GM23338 (cell line): ENCODE results near the gene DDX31. TPM values are rescaled to one million over a fixed set of nuclear protein-coding genes. Genes with fewer than 3 reads are reported as not detected.

Experiments used
- CREB1 ChIP-seq: fragments of 250-450 bp; sonication (Bioruptor Pico); IDR thresholded peaks from 2 replicates; pipeline ENCODE4 v1.5.0; 2020; ENCODE audit warnings: low read depth, mild to moderate bottlenecking, moderate library complexity
- JUNB ChIP-seq: IDR thresholded peaks from one replicate; pipeline ENCODE4 v1.6.1; 2016; ENCODE audit warnings: antibody characterized with exemption; ENCODE audit not compliant: unreplicated experiment
- NANOG ChIP-seq: IDR thresholded peaks from 2 replicates; pipeline ENCODE4 v1.6.1; 2016; ENCODE audit warnings: antibody characterized with exemption, borderline replicate concordance
- POLR2AphosphoS5 ChIP-seq: IDR thresholded peaks from 2 replicates; pipeline ENCODE4 v1.6.1; 2016; ENCODE audit warnings: antibody characterized with exemption, low read depth
- ZNF114 ChIP-seq: fragments of 250-450 bp; sonication (Bioruptor Pico); IDR thresholded peaks from 2 replicates; pipeline ENCODE4 v1.5.0; 2020; ENCODE audit warnings: mild to moderate bottlenecking, moderate library complexity
- polyA plus RNA-seq: library from polyadenylated mRNA; unstranded; fragments of >200 nt; fragmentation: Nextera tagmentation; extraction: Ambion mirVana; gene quantifications from 2 replicates; pipeline ENCODE4 v1.2.1, GENCODE V29; 2016
- total RNA-seq: library from RNA; depleted of rRNA; stranded (reverse); fragments of >200 nt; shearing (Covaris generic); gene quantifications from 2 replicates; pipeline ENCODE4 v1.2.3, GENCODE V29; 2014
- TF ChIP-seq, protein P1 (sequence below): fragments of 250-450 bp; sonication (Bioruptor Pico); IDR thresholded peaks from 2 replicates; pipeline ENCODE4 v1.5.0; 2020; ENCODE audit warnings: mild to moderate bottlenecking, moderate library complexity
- TF ChIP-seq, protein P2 (sequence below): IDR thresholded peaks from one replicate; pipeline ENCODE4 v1.6.1; 2018; ENCODE audit warnings: antibody characterized with exemption; ENCODE audit not compliant: unreplicated experiment
- TF ChIP-seq, protein P3 (sequence below), 2 experiments: fragments of 200-600 bp in 1 of 2; sonication (generic) in 1 of 2; conservative IDR thresholded peaks; 2 replicates each; pipeline versions ENCODE4 v1.5.1 to v1.6.1; 2016 to 2017; ENCODE audit warnings: antibody characterized with exemption in 2 of 2, low read depth in 2 of 2, mild to moderate bottlenecking in 2 of 2, moderate library complexity in 1 of 2

DDX31 gene
- total and polyA plus RNA-seq, 2 experiments from 2014 or later, result 14.8 to 23.5 TPM

DNA sequence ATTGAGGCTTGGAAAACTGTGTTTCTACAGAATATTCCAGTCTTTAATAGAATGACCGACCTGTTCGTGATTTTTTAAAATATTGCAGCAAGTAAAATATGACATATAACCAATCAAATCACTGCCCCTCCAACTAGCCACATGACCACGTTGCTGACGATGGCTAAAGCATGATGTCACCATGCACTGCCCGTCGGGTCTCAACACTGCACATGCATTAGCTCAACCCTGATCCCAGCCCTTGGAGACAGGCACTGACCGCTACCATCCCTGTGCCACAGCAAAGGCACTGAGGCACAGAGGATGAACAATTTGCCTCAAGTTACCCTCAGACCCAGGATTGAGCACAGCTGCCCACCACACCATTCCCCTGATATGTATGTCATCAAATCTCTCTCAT is 13.5 kb downstream of the DDX31 start (continued):
- TF ChIP-seq, protein P1, sequence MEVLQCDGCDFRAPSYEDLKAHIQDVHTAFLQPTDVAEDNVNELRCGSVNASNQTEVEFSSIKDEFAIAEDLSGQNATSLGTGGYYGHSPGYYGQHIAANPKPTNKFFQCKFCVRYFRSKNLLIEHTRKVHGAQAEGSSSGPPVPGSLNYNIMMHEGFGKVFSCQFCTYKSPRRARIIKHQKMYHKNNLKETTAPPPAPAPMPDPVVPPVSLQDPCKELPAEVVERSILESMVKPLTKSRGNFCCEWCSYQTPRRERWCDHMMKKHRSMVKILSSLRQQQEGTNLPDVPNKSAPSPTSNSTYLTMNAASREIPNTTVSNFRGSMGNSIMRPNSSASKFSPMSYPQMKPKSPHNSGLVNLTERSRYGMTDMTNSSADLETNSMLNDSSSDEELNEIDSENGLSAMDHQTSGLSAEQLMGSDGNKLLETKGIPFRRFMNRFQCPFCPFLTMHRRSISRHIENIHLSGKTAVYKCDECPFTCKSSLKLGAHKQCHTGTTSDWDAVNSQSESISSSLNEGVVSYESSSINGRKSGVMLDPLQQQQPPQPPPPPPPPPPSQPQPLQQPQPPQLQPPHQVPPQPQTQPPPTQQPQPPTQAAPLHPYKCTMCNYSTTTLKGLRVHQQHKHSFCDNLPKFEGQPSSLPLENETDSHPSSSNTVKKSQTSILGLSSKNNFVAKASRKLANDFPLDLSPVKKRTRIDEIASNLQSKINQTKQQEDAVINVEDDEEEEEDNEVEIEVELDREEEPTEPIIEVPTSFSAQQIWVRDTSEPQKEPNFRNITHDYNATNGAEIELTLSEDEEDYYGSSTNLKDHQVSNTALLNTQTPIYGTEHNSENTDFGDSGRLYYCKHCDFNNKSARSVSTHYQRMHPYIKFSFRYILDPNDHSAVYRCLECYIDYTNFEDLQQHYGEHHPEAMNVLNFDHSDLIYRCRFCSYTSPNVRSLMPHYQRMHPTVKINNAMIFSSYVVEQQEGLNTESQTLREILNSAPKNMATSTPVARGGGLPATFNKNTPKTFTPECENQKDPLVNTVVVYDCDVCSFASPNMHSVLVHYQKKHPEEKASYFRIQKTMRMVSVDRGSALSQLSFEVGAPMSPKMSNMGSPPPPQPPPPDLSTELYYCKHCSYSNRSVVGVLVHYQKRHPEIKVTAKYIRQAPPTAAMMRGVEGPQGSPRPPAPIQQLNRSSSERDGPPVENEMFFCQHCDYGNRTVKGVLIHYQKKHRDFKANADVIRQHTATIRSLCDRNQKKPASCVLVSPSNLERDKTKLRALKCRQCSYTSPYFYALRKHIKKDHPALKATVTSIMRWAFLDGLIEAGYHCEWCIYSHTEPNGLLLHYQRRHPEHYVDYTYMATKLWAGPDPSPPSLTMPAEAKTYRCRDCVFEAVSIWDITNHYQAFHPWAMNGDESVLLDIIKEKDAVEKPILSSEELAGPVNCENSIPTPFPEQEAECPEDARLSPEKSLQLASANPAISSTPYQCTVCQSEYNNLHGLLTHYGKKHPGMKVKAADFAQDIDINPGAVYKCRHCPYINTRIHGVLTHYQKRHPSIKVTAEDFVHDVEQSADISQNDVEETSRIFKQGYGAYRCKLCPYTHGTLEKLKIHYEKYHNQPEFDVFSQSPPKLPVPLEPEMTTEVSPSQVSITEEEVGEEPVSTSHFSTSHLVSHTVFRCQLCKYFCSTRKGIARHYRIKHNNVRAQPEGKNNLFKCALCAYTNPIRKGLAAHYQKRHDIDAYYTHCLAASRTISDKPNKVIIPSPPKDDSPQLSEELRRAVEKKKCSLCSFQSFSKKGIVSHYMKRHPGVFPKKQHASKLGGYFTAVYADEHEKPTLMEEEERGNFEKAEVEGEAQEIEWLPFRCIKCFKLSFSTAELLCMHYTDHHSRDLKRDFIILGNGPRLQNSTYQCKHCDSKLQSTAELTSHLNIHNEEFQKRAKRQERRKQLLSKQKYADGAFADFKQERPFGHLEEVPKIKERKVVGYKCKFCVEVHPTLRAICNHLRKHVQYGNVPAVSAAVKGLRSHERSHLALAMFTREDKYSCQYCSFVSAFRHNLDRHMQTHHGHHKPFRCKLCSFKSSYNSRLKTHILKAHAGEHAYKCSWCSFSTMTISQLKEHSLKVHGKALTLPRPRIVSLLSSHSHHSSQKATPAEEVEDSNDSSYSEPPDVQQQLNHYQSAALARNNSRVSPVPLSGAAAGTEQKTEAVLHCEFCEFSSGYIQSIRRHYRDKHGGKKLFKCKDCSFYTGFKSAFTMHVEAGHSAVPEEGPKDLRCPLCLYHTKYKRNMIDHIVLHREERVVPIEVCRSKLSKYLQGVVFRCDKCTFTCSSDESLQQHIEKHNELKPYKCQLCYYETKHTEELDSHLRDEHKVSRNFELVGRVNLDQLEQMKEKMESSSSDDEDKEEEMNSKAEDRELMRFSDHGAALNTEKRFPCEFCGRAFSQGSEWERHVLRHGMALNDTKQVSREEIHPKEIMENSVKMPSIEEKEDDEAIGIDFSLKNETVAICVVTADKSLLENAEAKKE, result no peak
- TF ChIP-seq, protein P2, sequence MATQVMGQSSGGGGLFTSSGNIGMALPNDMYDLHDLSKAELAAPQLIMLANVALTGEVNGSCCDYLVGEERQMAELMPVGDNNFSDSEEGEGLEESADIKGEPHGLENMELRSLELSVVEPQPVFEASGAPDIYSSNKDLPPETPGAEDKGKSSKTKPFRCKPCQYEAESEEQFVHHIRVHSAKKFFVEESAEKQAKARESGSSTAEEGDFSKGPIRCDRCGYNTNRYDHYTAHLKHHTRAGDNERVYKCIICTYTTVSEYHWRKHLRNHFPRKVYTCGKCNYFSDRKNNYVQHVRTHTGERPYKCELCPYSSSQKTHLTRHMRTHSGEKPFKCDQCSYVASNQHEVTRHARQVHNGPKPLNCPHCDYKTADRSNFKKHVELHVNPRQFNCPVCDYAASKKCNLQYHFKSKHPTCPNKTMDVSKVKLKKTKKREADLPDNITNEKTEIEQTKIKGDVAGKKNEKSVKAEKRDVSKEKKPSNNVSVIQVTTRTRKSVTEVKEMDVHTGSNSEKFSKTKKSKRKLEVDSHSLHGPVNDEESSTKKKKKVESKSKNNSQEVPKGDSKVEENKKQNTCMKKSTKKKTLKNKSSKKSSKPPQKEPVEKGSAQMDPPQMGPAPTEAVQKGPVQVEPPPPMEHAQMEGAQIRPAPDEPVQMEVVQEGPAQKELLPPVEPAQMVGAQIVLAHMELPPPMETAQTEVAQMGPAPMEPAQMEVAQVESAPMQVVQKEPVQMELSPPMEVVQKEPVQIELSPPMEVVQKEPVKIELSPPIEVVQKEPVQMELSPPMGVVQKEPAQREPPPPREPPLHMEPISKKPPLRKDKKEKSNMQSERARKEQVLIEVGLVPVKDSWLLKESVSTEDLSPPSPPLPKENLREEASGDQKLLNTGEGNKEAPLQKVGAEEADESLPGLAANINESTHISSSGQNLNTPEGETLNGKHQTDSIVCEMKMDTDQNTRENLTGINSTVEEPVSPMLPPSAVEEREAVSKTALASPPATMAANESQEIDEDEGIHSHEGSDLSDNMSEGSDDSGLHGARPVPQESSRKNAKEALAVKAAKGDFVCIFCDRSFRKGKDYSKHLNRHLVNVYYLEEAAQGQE, result no peak
- TF ChIP-seq CREB1 (CRISPR knock-in tag), result no peak
- no peak for TF ChIP-seq NANOG
- no peak for TF ChIP-seq ZNF114 (CRISPR knock-in tag)
- no peak for TF ChIP-seq JUNB
- TF ChIP-seq, protein P3, sequence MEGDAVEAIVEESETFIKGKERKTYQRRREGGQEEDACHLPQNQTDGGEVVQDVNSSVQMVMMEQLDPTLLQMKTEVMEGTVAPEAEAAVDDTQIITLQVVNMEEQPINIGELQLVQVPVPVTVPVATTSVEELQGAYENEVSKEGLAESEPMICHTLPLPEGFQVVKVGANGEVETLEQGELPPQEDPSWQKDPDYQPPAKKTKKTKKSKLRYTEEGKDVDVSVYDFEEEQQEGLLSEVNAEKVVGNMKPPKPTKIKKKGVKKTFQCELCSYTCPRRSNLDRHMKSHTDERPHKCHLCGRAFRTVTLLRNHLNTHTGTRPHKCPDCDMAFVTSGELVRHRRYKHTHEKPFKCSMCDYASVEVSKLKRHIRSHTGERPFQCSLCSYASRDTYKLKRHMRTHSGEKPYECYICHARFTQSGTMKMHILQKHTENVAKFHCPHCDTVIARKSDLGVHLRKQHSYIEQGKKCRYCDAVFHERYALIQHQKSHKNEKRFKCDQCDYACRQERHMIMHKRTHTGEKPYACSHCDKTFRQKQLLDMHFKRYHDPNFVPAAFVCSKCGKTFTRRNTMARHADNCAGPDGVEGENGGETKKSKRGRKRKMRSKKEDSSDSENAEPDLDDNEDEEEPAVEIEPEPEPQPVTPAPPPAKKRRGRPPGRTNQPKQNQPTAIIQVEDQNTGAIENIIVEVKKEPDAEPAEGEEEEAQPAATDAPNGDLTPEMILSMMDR (conservative IDR thresholded peaks at IDR 0.05; ENCODE audit: low read depth in 2 of 2), result no peak
- no peak for TF ChIP-seq POLR2AphosphoS5
